K562 (cell line): Measurements from ENCODE around the gene AUNIP. TPM values are rescaled to one million over a fixed set of nuclear protein-coding genes. Genes with fewer than 3 reads are reported as not detected.

ENCODE experiments used
- CBX8 ChIP-seq: fragments of 200-600 bp; sonication (generic); IDR thresholded peaks from 2 replicates; pipeline ENCODE4 v1.6.1; 2012; ENCODE audit warnings: borderline replicate concordance, mixed run types, low read depth, mild to moderate bottlenecking, moderate library complexity, mixed read lengths, low read length, control low read depth, inconsistent platforms; ENCODE audit not compliant: poor library complexity, severe bottlenecking; ENCODE audit errors: extremely low read depth
- CHCHD3 ChIP-seq: fragments of 250-450 bp; sonication (Bioruptor Pico); IDR thresholded peaks from 2 replicates; pipeline ENCODE4 v2.1.2; 2022; ENCODE audit warnings: mild to moderate bottlenecking
- GATAD2A ChIP-seq: fragments of 450-650 bp; IDR thresholded peaks from 2 replicates; pipeline ENCODE4 v1.6.1; 2017
- MTA1 ChIP-seq: fragments of 450-650 bp; IDR thresholded peaks from 2 replicates; pipeline ENCODE4 v1.6.1; 2017; ENCODE audit warnings: borderline replicate concordance
- NR2C1 ChIP-seq, 2 experiments: fragments of 450-650 bp; IDR thresholded peaks; 2 replicates each; pipeline ENCODE4 v1.6.1; 2017; ENCODE audit warnings: mild to moderate bottlenecking in 2 of 2, antibody characterized with exemption in 1 of 2, inconsistent platforms in 1 of 2, missing compliant biosample characterization in 1 of 2, missing genetic modification characterization in 1 of 2
- POLR2AphosphoS5 ChIP-seq: IDR thresholded peaks from 2 replicates; pipeline ENCODE4 v1.6.1; 2011; ENCODE audit warnings: mild to moderate bottlenecking, low read depth, low read length, moderate library complexity; ENCODE audit not compliant: control insufficient read depth, insufficient read depth
- POU5F1 ChIP-seq: fragments of 150-350 bp; IDR thresholded peaks from 2 replicates; pipeline ENCODE4 v1.6.1; 2014; ENCODE audit warnings: borderline replicate concordance, low read length, low read depth, mild to moderate bottlenecking; ENCODE audit not compliant: partially characterized antibody
- RBM14 ChIP-seq: fragments of 200-400 bp; formaldehyde crosslinking; IDR thresholded peaks from 2 replicates; pipeline ENCODE4 v1.6.1; 2018; ENCODE audit warnings: low read depth, mild to moderate bottlenecking, low read length, moderate library complexity, borderline replicate concordance; ENCODE audit not compliant: insufficient read depth
- REST ChIP-seq, 2 experiments: fragments of 450-650 bp; formaldehyde crosslinking in 1 of 2; IDR thresholded peaks; 2 replicates each; pipeline versions ENCODE4 v1.4.0 to v1.6.1; 2014 to 2020; ENCODE audit warnings: mild to moderate bottlenecking in 2 of 2, borderline replicate concordance in 1 of 2, low read depth in 1 of 2
- SAFB ChIP-seq: fragments of 200-400 bp; formaldehyde crosslinking; IDR thresholded peaks from 2 replicates; pipeline ENCODE4 v1.6.1; 2017; ENCODE audit warnings: low read depth, low read length, borderline replicate concordance
- YBX1 ChIP-seq: fragments of 450-650 bp; IDR thresholded peaks from 2 replicates; pipeline ENCODE4 v1.7.1; 2016; ENCODE audit warnings: mild to moderate bottlenecking
- ZNF764 ChIP-seq: fragments of 250-450 bp; sonication (Bioruptor Pico); IDR thresholded peaks from 2 replicates; pipeline ENCODE4 v1.4.0; 2020; ENCODE audit warnings: low read depth, mild to moderate bottlenecking, moderate library complexity
- ZNF830 ChIP-seq: fragments of 250-450 bp; sonication (Bioruptor Pico); IDR thresholded peaks from 2 replicates; pipeline ENCODE4 v1.5.0; 2021; ENCODE audit warnings: mild to moderate bottlenecking
- polyA plus RNA-seq, 8 experiments: library from polyadenylated mRNA; depleted of rRNA in 4 of 8; stranded (reverse) in 5 of 8; unstranded in 3 of 8; fragments of >200 nt; fragmentation: Nextera tagmentation in 2 of 8; fragmentation: Illumina TruSeq in 1 of 8; extraction: Ambion mirVana in 2 of 8; extraction: Trizol in 1 of 8; gene quantifications; 2 replicates each; pipeline versions ENCODE4 v1.2.1 to v1.2.3, GENCODE V29; 2011 to 2014; ENCODE audit warnings: inconsistent platforms in 1 of 8, missing spikeins in 1 of 8
- total RNA-seq, 7 experiments: library from RNA; depleted of rRNA in 6 of 7; stranded (reverse); fragments of >200 nt in 6 of 7; fragmentation: Illumina TruSeq in 2 of 7; extraction: Trizol in 2 of 7; gene quantifications; 2 replicates each; pipeline versions ENCODE4 v1.2.1 to v1.2.3, GENCODE V29; 2011 to 2021; ENCODE audit warnings: low replicate concordance in 1 of 7

The AUNIP gene
- total and polyA plus RNA-seq, 9 of the 15 experiments (the other 6 are each of a cell fraction or from before 2014, with no cell fraction given) = 12.1 to 53.8 (median 47.1) TPM

- TF ChIP-seq REST (IDR thresholded peaks at IDR 0.05; ENCODE audit: borderline replicate concordance) (0 out of 2 replicates have a peak, but pooled peaks have one; percentile 3), REST (CRISPR knock-in tag; IDR thresholded peaks at IDR 0.05; ENCODE audit: low read depth) (peak; percentile 40; the same call in 1 of the 2 replicates), ZNF764 (CRISPR knock-in tag) (no peak), SAFB (peak; percentile 85), ZNF830 (no peak), POLR2AphosphoS5 (peak; percentile 96), MTA1 (peak; percentile 68; the same call in 1 of the 2 replicates), YBX1 (no peak), NR2C1 (IDR thresholded peaks at IDR 0.05) (no peak), NR2C1 (tag; IDR thresholded peaks at IDR 0.05) (no peak), CBX8 (no peak), GATAD2A (no peak), RBM14 (0 out of 2 replicates have a peak, but pooled peaks have one; percentile 78), POU5F1 (no peak), CHCHD3 (no peak)
These were observed at the start of gene AUNIP (continued) for GRCh38 chr1:25858906-25859789.
